ENCODE results near the gene BRDT. TPM values are rescaled to one million over a fixed set of nuclear protein-coding genes. Genes with fewer than 3 reads are reported as not detected.

Gene BRDT
- total RNA-seq, 4 donors from 2014 or later: not detected

DNA sequence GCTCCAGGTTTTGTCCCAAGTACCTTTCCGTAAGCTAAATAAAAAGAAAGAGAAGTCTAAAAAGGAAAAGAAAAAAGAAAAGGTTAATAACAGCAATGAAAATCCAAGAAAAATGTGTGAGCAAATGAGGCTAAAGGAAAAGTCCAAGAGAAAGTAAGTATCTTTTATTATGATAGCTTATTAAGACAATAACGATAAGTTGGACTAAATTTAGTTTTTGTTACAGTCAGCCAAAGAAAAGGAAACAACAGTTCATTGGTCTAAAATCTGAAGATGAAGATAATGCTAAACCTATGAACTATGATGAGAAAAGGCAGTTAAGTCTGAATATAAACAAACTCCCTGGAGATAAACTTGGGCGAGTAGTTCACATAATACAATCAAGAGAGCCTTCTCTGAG lies 31.5 kb downstream of the BRDT start:
- no peak for DNase-seq
- H3K4me3 ChIP-seq: no peak overlapping the region
- no peaks in the 10 kb centered on the region for H3K4me1 ChIP-seq
- no peaks in the 10 kb centered on the region for H3K27me3 ChIP-seq
- H3K27ac ChIP-seq: no peak overlapping the region
- TF ChIP-seq CTCF (IDR thresholded peaks at IDR 0.05) (no peak), POLR2A (IDR thresholded peaks at IDR 0.05) (no peak)
- H3K36me3 ChIP-seq: no peaks in the 10 kb centered on the region
- no peaks in the 10 kb centered on the region for H3K9me3 ChIP-seq

DNA sequence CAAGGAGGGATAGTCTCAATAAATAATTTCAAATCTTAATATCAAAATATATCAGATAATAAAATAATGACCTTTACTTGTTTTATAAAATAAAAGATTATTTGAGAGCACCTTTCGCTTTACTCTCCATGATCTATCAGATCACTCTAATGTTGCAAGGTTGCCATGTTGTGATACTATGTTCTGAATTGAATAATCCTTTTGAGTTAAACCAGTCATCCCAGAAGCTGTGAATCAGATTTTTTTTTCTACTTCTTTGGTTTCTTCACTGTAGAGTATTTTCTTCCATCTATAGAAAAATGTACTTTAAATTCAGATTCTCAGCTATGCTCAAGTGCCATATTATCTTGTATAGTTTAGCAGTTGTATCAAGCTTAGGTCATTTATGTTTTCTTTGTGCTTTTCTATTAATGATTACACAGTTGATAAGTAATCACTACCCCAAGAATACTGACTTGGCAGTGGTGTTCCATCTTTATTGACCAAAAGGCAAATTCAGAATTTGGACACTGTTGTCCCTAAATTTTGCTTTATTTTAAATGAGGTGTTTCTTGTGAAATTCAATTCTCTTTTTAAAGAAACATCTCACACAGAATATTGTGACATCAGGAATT lies 32.9 kb downstream of the BRDT start:
- H3K36me3 ChIP-seq: no peaks in the 10 kb centered on the region
- DNase-seq: no peak
- no peaks in the 10 kb centered on the region for H3K4me1 ChIP-seq
- H3K9me3 ChIP-seq: no peaks in the 10 kb centered on the region
- H3K27me3 ChIP-seq: no peaks in the 10 kb centered on the region
- H3K4me3 ChIP-seq: no peak overlapping the region
- no peak overlapping the region for H3K27ac ChIP-seq
- TF ChIP-seq CTCF (IDR thresholded peaks at IDR 0.05): no peak
- TF ChIP-seq POLR2A (IDR thresholded peaks at IDR 0.05): no peak

GRCh38 chr1:91993256-91993655 lies 44.1 kb downstream of the BRDT start:
- DNase-seq: no peak
- TF ChIP-seq CTCF (IDR thresholded peaks at IDR 0.05) (no peak), POLR2A (IDR thresholded peaks at IDR 0.05) (no peak)
- no peaks in the 10 kb centered on the region for H3K27me3 ChIP-seq
- H3K4me1 ChIP-seq: no peaks in the 10 kb centered on the region
- H3K4me3 ChIP-seq: no peak overlapping the region
- no peak overlapping the region for H3K27ac ChIP-seq
- H3K36me3 ChIP-seq: no peaks in the 10 kb centered on the region
- H3K9me3 ChIP-seq: no peaks in the 10 kb centered on the region

DNA sequence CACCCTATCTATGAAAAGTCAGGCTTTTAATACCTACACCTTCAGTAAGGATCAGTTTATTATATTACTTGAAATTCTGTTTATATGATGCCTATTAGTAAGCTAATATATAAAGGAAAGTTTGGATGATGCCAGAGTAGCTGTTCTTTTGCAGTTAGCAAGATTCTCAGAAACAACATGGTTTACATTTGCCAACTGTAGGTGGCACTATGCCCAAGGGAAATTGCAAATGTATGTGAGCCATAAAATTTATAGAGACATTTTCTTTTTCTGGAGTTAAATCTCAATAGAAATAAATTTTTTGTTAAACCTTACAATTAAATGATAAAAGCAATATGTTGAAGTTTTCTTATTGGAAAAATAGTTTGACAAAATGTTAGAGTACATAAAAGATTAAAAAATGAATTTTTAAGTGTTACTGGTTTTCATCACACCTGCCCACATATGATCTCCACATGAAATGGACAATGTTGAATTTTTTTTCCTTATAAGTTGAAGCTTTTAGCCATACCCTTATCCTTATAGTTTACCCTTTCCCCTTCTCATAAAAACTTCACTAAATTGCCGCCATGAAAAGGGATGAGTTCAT lies 48.5 kb downstream of the BRDT start:
- Histone ChIP-seq H3K27me3 (no peaks in the 10 kb centered on the region), H3K27ac (no peak overlapping the region), H3K9me3 (no peaks in the 10 kb centered on the region), H3K4me1 (no peaks in the 10 kb centered on the region), H3K4me3 (no peak overlapping the region), H3K36me3 (no peaks in the 10 kb centered on the region)
- no peak for DNase-seq
- TF ChIP-seq CTCF (IDR thresholded peaks at IDR 0.05): peak in 4 of 6 experiments; percentile 45 to 64 (median 60)
- TF ChIP-seq POLR2A (IDR thresholded peaks at IDR 0.05): no peak

- Histone ChIP-seq H3K27me3 (no peaks in the 10 kb centered on the region), H3K9me3 (no peaks in the 10 kb centered on the region), H3K36me3 (no peaks in the 10 kb centered on the region), H3K4me3 (no peak overlapping the region), H3K27ac (no peak overlapping the region), H3K4me1 (no peaks in the 10 kb centered on the region)
- TF ChIP-seq POLR2A (IDR thresholded peaks at IDR 0.05) (no peak), CTCF (IDR thresholded peaks at IDR 0.05) (no peak)
- no peak for DNase-seq
Measured at GRCh38 chr1:92004129-92004528, 54.9 kb downstream of the BRDT start.

All from Peyer's patch (tissue), 4 donors.